Kidney capillary endothelial cell (primary cell): Measurements from ENCODE around the gene DAPK2.
"Not testable (repeated sequence)": the region's sequence is repeated elsewhere in the genome, so short reads cannot be mapped to it uniquely, and the experiment has no call there.

Experiments
- DNase-seq: peaks from one replicate; pipeline ENCODE4 v3.0.0-alpha.2; 2018; ENCODE audit warnings: low spot score

Gene DAPK2

DNA sequence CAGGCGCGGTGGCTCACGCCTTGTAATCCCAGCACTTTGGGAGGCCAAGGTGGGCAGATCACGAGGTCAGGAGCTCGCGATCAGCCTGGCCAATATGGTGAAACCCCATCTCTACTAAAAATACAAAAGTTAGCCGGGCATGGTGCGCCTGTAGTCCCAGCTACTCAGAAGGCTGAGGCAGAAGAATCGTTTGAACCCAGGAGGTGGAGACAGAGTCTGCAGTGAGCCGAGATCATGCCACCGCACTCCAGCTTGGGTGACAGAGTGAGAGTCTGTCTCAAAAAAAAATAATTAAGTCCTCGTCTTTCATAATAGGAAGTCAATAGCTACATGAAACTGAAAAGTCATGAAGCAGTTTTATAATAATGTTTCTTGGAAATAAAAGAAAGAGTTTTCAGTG is 7.4 kb upstream of the DAPK2 start:
- not testable (repeated sequence) for DNase-seq

GRCh38 chr15:64052925-64053491 is 6.7 kb upstream of the DAPK2 start:
- DNase-seq, result no peak

DNA sequence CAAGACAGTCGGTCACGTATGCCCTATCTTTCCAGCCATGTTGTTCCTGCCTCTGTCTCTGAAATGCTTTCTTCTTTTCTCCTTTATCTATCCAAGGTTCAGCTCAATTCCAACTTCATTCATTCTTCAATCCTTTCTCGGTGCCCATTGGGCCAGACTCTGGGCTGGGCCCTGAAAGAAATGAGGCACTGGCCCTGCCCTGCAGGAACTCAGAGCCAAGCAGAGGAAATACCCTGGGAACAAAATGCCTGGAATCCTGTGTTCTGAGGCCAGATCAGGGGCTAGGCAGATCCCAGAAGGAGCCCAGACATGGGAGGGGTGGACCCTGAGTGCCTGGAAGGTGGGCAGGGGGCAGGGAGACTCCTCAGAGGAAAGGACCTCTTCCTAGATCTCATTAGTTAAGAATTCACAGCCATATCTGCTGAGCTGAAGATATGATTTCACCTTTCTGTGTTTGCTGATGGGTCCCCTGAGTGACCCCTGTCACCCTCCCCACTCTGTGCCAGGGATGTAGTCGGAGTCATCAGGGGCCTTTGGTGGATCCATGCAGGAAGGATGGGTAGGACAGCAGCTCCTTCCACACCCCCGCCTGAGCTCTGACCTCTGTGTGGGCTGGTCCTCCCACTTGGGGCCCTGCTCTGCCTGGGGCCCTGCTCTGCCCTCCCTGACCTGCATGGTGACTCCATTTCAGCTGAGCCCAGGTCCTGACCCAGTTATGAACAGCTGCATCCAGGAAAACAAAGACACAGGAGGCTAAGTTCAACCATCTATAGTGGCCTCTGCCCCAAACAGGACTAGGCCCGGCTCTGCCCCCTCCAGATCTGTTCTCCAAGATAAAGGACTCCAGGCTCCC is 5.3 kb upstream of the DAPK2 start:
- no peak for DNase-seq

GRCh38 chr15:64051093-64051402 is 4.8 kb upstream of the DAPK2 start:
- DNase-seq, result no peak

DNA sequence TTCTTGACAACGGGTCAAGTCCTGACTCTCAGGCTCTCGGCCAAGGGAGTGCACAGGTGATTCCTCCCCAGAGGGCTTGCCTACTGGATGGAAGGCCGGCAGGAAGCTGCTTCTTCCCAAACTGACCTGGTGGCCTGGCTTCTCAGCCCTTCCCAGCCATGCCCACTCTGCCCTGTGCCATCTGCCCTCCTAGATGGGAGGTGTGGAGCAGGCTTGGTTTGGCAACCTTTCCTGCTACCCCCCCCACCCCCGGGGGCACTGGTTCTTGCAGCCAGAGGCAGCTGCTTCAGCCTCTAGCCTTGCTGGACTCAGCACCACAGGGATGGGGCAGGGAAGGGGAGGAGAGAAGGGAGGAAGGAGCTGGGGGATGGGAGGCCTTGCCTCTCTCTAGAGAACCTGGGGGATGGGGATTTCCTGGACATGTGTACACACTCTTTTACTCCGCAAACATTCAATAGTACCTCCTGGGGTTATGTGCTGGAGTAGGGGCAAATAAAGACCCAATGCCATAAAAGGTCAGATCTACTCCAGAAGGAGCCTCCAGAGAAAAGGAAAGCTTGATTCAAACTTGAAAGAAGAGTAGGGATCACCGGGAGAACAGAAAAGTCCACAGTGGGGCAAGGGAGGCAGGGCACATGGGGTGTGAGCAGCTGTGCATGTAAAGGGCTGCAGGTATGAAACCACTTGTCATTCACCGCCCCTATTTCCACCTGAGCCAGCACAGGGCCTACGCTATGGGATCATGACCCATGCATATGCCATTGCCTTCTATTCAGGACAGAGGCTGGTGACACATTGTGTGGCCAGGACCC is 4.2 kb upstream of the DAPK2 start:
- no peak for DNase-seq

GRCh38 chr15:64048781-64049460 is 2.6 kb upstream of the DAPK2 start:
- no peak for DNase-seq

GRCh38 chr15:64045774-64046420 is 388 bp downstream of the DAPK2 start:
- no peak for DNase-seq

DNA sequence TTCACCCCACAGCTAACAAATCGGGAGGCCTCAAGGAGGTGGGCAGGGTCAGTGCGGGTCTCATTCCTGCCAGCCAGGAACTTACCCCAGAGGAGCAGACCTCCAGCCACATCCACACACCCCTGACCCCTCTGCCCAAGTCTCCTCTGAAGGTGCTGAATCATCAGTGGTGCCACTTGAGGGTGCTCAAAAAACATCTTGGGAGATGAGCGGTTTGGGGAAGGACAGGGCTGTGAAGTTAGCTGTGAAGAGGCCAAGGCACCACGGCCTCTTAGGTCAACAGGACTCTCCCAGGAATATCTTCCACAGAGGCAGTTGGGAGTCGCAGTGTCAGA is 1.2 kb downstream of the DAPK2 start:
- DNase-seq, result no peak

- DNase-seq, result no peak
Observed at GRCh38 chr15:64044300-64045100, 1.8 kb downstream of the DAPK2 start.

DNA sequence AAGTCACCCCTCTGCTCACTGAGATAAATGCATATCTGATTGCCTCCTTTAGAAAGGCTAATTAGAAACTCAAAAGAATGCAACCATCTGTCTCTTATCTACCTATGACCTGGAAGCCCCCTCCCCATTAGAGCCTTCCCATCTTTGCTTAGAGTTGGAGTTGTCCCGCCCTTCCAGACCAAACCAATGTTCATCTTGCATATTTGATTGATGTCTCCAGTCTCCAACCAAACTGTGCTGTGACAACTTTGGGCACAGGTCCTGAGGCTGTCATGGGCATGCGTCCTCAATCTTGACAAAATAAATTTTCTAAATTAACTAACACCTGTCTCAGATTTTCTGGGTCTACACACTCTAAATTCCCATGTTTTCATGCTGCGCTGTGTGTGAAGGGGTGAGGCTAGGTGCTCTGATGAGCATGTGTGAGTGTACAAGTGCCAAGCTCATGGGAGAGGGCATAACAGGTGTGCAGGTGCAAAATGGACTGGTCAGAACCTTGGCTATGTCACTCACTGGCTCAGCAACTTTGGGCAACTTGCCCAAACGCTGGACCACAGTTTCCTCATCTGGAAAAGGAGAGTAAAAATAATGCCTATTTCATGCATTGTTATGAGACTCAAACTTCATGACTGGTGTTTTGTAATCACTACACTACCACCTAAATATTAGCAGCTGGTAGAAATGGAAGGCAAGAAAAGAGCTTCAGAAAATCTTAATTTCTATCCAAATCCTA is 7.2 kb downstream of the DAPK2 start:
- no peak for DNase-seq

GRCh38 chr15:64037966-64038365 is 8.3 kb downstream of the DAPK2 start:
- no peak for DNase-seq

GRCh38 chr15:64037116-64037515 is 9.2 kb downstream of the DAPK2 start:
- DNase-seq, result no peak

- no peak for DNase-seq
Observed at GRCh38 chr15:64035525-64035924, 10.8 kb downstream of the DAPK2 start.

- no peak for DNase-seq
Observed at GRCh38 chr15:64034519-64034918, 11.8 kb downstream of the DAPK2 start.

- no peak for DNase-seq
Observed at GRCh38 chr15:64032329-64032728, 14.0 kb downstream of the DAPK2 start.

DNA sequence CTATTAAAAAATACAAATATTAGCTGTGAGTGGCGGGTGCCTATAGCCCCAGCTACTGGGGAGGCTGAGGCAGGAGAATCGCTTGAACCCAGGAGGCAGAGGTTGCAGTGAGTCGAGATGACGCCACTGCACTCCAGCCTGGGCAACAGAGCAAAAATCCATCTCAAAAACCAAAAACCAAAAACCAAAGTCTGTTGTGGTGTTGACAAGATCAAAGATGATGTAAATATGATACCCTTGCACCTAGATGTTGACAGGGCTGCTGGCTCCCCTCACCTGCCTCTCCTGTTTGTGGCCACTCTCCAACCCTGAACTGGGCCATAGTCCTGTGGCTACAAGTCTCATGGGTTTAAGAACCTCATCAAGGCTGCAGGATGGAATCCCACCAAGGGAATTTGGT is 16.2 kb downstream of the DAPK2 start:
- no peak for DNase-seq

DNA sequence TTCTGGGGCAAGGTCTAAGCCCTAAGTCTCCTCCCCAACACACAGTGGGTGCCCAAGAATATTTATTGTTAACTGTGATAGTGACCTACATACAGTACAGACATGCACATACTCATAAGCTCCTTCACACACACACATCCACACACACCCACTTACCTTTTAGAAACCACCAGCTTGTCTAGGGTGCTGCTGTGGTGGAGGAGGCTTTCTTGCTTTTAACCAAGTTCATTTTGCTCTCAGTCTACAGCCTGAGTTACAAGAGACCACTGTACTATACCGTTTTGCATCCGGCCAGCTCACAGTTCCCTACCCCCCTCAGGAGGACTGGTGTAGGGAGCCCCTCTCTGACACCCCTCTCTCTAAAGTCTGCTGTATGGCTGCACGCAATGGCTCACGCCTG is 16.7 kb downstream of the DAPK2 start:
- DNase-seq, result no peak

GRCh38 chr15:64029110-64029509 is 17.2 kb downstream of the DAPK2 start:
- no peak for DNase-seq

DNA sequence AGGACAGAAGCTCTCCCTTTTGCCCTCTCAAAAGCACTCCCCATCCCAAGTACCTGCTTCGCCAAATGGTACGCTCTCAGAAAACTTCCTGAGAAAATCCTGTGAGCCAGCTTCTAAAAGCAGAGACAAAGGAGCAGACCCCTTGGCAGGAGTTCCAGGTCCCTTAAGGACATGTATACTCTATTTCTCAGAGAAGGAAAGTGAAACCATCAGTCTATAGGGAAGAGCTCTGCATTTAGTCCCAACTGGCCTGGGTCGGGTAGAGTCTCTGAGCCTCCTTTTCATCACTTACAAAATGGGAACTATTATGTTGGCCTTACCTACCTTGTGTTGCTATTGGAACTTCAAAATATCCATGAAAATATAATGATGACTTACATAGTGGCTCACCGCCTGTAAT is 19.7 kb downstream of the DAPK2 start:
- DNase-seq, result no peak

- DNase-seq, result no peak
Observed at GRCh38 chr15:64024172-64025050, 21.9 kb downstream of the DAPK2 start.
